BJ (cell line): ENCODE measurements around the gene TMIE. TPM values are rescaled to one million over a fixed set of nuclear protein-coding genes. Genes with fewer than 3 reads are reported as not detected.
A peak's percentile ranks its signal among the peaks of the same experiment; 100 is the strongest.

Source experiments
- CTCF ChIA-PET: fragments of 350-600 bp; formaldehyde crosslinking; extraction: SDS; loops from one replicate; lab custom pipeline; 2021; ENCODE audit warnings: antibody characterized with exemption, inconsistent platforms; lab: Yijun Ruan, JAX
- POLR2A ChIA-PET: fragments of 300-600 bp; sonication (Branson Sonifier 250); formaldehyde crosslinking; extraction: SDS; loops from one replicate; lab custom pipeline; 2021; ENCODE audit warnings: antibody characterized with exemption; lab: Charles Lee
- DNase-seq: peaks from one replicate; pipeline ENCODE4 v3.0.0-alpha.2; 2011; ENCODE audit warnings: low read depth
- H3K27me3 ChIP-seq: 2 replicates; pipeline ENCODE4 v1.6.0; 2011; ENCODE audit warnings: low read length; ENCODE audit not compliant: control insufficient read depth, insufficient read depth
- H3K36me3 ChIP-seq: 2 replicates; pipeline ENCODE4 v1.5.1; 2011; ENCODE audit warnings: low read length; ENCODE audit not compliant: control insufficient read depth, insufficient read depth
- H3K4me3 ChIP-seq: 2 replicates; pipeline ENCODE4 v1.5.1; 2011; ENCODE audit warnings: low read depth, mild to moderate bottlenecking, control low read depth, low read length
- polyA plus RNA-seq: library from polyadenylated mRNA; depleted of rRNA; stranded (reverse); fragments of >200 nt; gene quantifications from 2 replicates; pipeline ENCODE4 v1.2.3, GENCODE V29; 2011
- TF ChIP-seq, protein P1 (sequence below): IDR thresholded peaks from 2 replicates; pipeline ENCODE4 v1.5.1; 2011; ENCODE audit warnings: low read depth, mild to moderate bottlenecking, control low read depth, inconsistent platforms, low read length, moderate library complexity; ENCODE audit not compliant: insufficient read depth

Gene TMIE
- polyA plus RNA-seq, 1 experiment: 0.27 TPM

DNA sequence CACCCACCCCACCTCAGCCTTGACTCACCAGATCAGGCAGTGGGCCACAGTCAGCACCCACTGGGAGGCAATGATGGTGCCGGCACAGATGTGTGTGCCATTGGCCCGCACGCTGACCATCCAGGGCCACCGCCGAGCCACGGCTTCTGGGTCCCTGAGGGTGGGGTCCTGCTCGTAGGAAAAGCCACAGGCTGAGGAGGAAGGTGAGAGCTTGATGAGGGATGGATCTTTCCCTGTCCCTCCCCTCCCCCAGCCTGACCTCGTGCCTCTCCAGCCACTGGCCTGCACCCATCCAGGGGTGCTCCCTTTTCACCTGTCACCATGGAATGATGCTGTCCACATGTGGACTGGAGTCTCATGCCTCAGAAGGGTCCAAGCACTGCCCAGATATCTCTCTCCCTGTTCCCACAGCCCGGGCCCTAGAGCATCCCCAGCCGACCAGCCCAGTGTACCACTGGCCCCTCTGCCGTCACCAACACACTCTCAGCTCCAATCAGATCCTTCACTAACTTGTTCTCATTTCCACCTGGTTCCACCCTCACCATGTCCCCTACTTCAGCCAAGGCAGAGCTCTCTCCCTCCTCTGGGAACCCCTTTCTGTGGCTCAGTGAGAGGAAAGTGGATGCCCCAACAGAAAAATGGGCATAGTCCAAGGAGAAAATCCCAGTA is 14.4 kb downstream of the TMIE start:
- H3K36me3 ChIP-seq: no peaks in the 10 kb centered on the region
- peaks cover 3% of the 10 kb centered on the region for H3K27me3 ChIP-seq
- H3K4me3 ChIP-seq: no peak overlapping the region
- TF ChIP-seq, protein P1, sequence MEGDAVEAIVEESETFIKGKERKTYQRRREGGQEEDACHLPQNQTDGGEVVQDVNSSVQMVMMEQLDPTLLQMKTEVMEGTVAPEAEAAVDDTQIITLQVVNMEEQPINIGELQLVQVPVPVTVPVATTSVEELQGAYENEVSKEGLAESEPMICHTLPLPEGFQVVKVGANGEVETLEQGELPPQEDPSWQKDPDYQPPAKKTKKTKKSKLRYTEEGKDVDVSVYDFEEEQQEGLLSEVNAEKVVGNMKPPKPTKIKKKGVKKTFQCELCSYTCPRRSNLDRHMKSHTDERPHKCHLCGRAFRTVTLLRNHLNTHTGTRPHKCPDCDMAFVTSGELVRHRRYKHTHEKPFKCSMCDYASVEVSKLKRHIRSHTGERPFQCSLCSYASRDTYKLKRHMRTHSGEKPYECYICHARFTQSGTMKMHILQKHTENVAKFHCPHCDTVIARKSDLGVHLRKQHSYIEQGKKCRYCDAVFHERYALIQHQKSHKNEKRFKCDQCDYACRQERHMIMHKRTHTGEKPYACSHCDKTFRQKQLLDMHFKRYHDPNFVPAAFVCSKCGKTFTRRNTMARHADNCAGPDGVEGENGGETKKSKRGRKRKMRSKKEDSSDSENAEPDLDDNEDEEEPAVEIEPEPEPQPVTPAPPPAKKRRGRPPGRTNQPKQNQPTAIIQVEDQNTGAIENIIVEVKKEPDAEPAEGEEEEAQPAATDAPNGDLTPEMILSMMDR: no peak
- ChIA-PET CTCF (interaction anchor here (0.7 to 1.5 kb wide), 4 partner anchors 8 to 202 kb away, joined by 3 to 15 read pairs (median 3); no protein-coding TSS in a partner anchor), POLR2A (no interaction called here)
- DNase-seq: no peak

- TF ChIP-seq, protein P1: no peak
These were observed 15.6 kb downstream of the TMIE start for GRCh38 chr3:46716461-46717441.

DNA sequence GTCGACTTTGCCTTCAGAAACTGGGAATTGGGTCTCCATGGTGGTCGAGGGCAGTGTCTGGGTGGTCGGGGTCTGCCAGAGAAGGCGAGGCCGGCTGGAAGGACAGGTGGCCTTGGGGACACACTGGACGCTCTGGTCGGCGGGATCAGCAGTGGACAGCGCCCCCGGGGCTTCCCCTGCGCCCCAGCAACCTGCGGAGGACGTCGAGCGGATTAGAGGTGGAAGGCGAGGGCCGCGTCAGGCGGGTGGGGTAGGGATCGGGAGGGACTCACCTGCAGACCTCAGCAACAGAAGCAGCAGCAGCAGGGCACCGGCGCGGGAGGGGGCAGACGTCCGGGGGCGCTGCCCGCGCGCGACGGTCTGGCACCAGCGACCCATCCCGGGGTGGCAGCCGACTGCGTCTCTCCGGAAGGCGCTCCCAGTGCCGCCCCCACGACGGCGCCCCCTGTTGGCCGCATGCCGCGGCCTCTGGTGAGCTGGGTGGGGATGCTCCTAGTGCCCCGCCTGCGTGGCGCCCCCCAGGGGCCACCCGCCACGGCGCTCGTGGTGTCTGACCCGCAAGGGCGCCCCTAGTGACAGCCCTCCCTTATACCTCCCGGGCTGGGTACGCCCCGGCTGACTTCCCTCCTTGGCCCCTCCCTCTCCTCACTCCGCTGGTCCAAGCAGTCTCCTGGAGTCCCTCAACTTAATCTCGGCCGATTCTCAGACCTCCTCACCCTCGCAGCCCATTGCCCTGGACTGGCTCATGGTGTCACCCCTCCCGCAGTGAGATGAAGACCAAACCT is 16.4 kb downstream of the TMIE start, which contains the start of gene PRSS50:
Gene PRSS50 (minus strand): TSS at position 423 of the 785 bp plus-strand sequence. CDS start 45 bp downstream, at position 378.
- POLR2A ChIA-PET: no interaction called here
- DNase-seq: no peak
- no peak within 1 kb of the TSS for H3K4me3 ChIP-seq
- H3K36me3 ChIP-seq: no peaks in the 10 kb centered on the region
- TF ChIP-seq, protein P1: peak; percentile 33
- CTCF ChIA-PET: interaction anchor here (1.0 kb wide), 1 partner anchor 177 kb away, joined by 3 read pairs; no protein-coding TSS in a partner anchor
- peaks cover 3% of the 10 kb centered on the region for H3K27me3 ChIP-seq

More at GRCh38 chr3:46716461-46717441, 15.6 kb downstream of the TMIE start:
- POLR2A ChIA-PET: no interaction called here
- CTCF ChIA-PET: no interaction called here
- no peak overlapping the region for H3K4me3 ChIP-seq
- H3K27me3 ChIP-seq: peaks cover 3% of the 10 kb centered on the region
- DNase-seq: no peak
- no peaks in the 10 kb centered on the region for H3K36me3 ChIP-seq

GRCh38 chr3:46719044-46719565 is 17.9 kb downstream of the TMIE start:
- Histone ChIP-seq H3K36me3 (no peaks in the 10 kb centered on the region), H3K4me3 (no peak overlapping the region), H3K27me3 (peaks cover 3% of the 10 kb centered on the region)
- POLR2A ChIA-PET: no interaction called here
- DNase-seq: no peak
- TF ChIP-seq, protein P1: no peak
- CTCF ChIA-PET: interaction anchor here (0.8 to 2.1 kb wide), 6 partner anchors 10 to 201 kb away, joined by 3 to 11 read pairs (median 4); no protein-coding TSS in a partner anchor
